Stimulated activated naive B cell treated with anti-CD40 and anti-IgM and Interleukin-4, amounts not matched to agents 10 μg/mL and 1 μg/mL and 100 μg/mL, for 72 hours (primary cell): ENCODE results near the gene NIN.

Source experiments
- ATAC-seq, 2 donors: fragments of 150-1000 bp; cut with Tn5 transposase; replicated peaks; 2 replicates each; pipeline ENCODE4 v1.10.0; 2021; ENCODE audit warnings: moderate library complexity in 1 of 2
- DNase-seq: peaks from one replicate; pipeline ENCODE4 v3.0.0; 2021
- H3K27ac Mint-ChIP-seq: one replicate; pipeline ENCODE4 v1.8.0; 2022; ENCODE audit warnings: mild to moderate bottlenecking, mixed read lengths
- H3K27me3 Mint-ChIP-seq, 2 donors: one replicate each; pipeline ENCODE4 v1.8.0; 2022; ENCODE audit warnings: mixed read lengths in 2 of 2
- H3K36me3 Mint-ChIP-seq, 2 donors: one replicate each; pipeline ENCODE4 v1.8.0; 2022; ENCODE audit warnings: mixed read lengths in 2 of 2, mild to moderate bottlenecking in 1 of 2
- H3K4me1 Mint-ChIP-seq, 2 donors: one replicate each; pipeline ENCODE4 v1.8.0; 2022; ENCODE audit warnings: mixed read lengths in 2 of 2, mild to moderate bottlenecking in 1 of 2
- H3K4me3 Mint-ChIP-seq, 2 donors: one replicate each; pipeline ENCODE4 v1.8.0; 2022; ENCODE audit warnings: mild to moderate bottlenecking in 2 of 2, mixed read lengths in 2 of 2, moderate library complexity in 1 of 2
- H3K9me3 Mint-ChIP-seq, 2 donors: one replicate each; pipeline ENCODE4 v1.8.0; 2022; ENCODE audit warnings: mixed read lengths in 2 of 2, mild to moderate bottlenecking in 1 of 2

The NIN gene

DNA sequence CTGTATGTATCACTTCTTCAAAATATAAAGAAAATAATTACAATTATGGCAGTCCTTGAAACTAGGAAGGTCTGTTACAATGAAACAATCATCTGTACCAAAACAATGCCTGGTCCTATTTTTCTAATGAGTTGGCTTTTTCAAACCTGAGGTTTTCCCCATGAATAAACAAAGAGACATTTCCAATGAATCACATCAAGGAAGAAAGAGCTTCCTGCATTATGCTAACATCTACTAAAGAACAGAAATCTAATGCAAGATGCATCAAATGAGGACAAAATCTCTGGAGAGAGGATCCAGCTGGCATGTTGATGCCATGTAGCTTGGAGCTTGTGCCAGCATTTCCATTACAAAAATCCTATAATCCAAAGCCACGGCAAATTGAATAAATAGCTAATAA, 29.3 kb downstream of the NIN start:
- Mint-ChIP-seq H3K4me1 (peaks cover 30 to 69% of the 10 kb centered on the region in 2 donors), H3K9me3 (no peaks in the 10 kb centered on the region), H3K4me3 (no peak overlapping the region), H3K27ac (no peak overlapping the region), H3K36me3 (peaks cover 50 to 64% of the 10 kb centered on the region in 2 donors), H3K27me3 (no peaks in the 10 kb centered on the region)
- ATAC-seq (no peak), DNase-seq (no peak)

DNA sequence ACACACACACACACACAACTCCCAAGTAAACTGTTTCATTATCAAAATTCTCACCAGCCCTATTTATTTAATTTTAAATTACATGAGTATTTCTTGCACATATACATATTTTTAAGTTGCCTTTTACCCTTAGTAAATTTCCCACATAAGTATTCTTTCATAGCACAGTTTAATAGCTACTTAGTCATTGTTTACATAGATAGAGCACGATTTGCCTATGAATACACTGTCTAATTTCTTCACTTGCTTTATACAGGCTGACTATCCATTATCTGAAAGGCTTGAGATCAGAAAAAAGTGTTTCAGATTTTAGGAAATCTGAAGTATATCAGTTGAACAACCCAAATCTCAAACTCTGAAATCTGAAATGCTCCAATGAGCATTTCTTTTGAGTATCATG, 30.9 kb downstream of the NIN start:
- ATAC-seq = no peak
- no peak overlapping the region for H3K4me3 Mint-ChIP-seq
- no peak for DNase-seq
- H3K36me3 Mint-ChIP-seq = peaks cover 52 to 64% of the 10 kb centered on the region in 2 donors
- peaks cover 41 to 69% of the 10 kb centered on the region in 2 donors for H3K4me1 Mint-ChIP-seq
- no peaks in the 10 kb centered on the region for H3K9me3 Mint-ChIP-seq
- no peak overlapping the region for H3K27ac Mint-ChIP-seq
- H3K27me3 Mint-ChIP-seq = no peaks in the 10 kb centered on the region

DNA sequence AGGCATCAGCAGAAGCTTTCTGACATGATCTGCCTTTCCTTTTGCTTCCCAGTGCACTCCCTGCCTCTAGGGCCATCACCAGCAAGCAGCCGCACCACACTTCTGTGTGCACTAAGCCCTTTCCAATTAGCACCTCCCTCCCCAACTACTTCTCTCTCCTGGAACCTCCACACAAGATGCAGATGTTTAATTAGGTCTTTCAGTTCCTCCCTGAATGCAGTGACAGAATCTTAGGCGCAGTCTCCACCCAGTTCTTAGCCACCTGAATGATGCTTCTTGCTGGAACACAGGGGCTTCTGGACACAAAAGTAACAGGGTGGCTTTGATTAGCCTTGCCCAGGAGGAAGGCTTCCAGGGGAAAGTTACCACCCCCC, 32.9 kb downstream of the NIN start:
- DNase-seq (no peak), ATAC-seq (peak; percentile 92 to 93)
- peak overlapping the region; percentile 49 to 59 for H3K4me3 Mint-ChIP-seq
- H3K4me1 Mint-ChIP-seq = peaks cover 42 to 65% of the 10 kb centered on the region in 2 donors
- no peaks in the 10 kb centered on the region for H3K27me3 Mint-ChIP-seq
- peaks cover 47 to 68% of the 10 kb centered on the region in 2 donors for H3K36me3 Mint-ChIP-seq
- H3K9me3 Mint-ChIP-seq = no peaks in the 10 kb centered on the region
- peak overlapping the region; percentile 90 for H3K27ac Mint-ChIP-seq

DNA sequence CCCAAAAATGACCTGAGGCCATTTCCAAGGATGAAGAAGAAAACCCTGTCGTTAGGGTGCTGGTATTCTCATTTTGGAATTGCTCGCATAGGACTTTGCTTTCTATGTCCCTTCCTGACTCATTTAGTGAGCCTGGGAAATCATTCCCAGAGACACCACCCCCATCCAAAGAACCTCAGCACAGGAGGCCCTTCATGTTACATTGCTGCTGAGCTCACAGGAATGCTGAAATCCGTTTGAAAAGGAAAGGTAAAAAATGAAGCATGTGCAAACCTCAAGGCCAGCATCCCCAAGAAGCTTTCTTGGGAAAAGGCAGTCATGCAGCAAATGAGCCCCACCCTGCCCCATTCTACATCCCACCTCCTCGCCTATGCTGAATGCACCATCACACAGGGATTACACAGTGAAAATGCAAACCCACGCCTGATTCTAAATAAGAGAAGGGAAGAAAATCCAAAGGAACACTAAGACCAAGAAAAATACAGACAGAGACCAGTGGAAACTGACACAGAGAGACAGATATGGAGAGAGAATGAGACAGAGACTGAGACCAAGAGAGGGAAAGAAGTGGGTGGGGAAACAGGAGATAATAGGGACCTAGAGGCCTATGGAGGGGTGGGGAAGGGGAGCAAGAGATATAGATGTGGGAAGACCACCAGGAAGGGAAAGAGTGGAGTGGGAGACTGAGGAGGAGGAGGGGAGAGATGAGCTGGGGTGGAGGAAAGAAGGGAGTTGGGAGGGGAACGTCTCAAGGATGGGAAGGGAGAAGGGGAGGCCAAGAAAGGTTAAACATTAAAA, 33.5 kb downstream of the NIN start:
- DNase-seq (no peak), ATAC-seq (no peak)
- peaks cover 53 to 72% of the 10 kb centered on the region in 2 donors for H3K36me3 Mint-ChIP-seq
- peaks cover 48 to 68% of the 10 kb centered on the region in 2 donors for H3K4me1 Mint-ChIP-seq
- no peaks in the 10 kb centered on the region for H3K27me3 Mint-ChIP-seq
- no peaks in the 10 kb centered on the region for H3K9me3 Mint-ChIP-seq
- H3K27ac Mint-ChIP-seq = peak overlapping the region; percentile 90
- peak overlapping the region; percentile 49 to 59 for H3K4me3 Mint-ChIP-seq

DNA sequence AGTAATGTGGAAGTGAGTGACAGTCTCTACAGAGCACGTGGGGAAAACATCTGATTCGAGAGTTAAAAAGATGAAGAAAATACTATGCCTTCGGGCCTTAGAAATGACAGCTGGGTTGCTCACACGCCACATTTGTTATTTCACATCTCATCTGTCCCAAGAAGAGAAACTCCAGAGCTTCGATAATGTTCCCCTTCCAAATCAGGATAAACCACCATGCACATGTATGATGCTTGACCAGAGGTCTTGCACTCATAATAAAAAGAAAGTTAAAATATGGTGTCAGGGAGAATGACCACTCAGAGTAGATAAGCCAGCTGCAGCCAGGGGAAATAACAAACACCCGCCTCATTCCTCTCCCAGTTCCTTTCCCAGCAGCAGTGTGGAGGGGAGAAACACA, 34.6 kb downstream of the NIN start:
- DNase-seq (no peak), ATAC-seq (no peak)
- Mint-ChIP-seq H3K4me1 (peaks cover 58 to 79% of the 10 kb centered on the region in 2 donors), H3K36me3 (peaks cover 62 to 80% of the 10 kb centered on the region in 2 donors), H3K27ac (peak overlapping the region; percentile 83), H3K9me3 (no peaks in the 10 kb centered on the region), H3K4me3 (peak overlapping the region; percentile 9 to 26), H3K27me3 (no peaks in the 10 kb centered on the region)

DNA sequence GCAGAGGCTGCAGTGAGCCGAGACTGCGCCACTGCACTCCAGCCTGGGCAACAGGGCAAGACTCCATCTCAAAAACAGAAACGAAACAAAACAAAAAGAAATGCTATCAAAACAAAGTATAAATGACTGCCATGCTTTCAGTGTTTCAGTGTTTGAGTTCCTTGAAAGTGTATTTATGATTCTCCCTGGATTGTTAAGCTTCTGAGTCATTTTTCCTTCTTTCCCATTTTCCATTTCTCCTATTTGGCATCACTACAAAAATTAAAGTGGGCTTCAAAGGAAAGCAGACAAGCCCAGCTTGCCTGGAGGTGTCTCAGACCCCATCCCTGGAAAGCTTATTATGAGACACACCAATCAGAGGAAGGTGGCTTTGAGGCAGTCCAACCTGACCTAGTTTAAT, 35.1 kb downstream of the NIN start:
- Mint-ChIP-seq H3K4me1 (peaks cover 60 to 84% of the 10 kb centered on the region in 2 donors), H3K36me3 (peaks cover 58 to 77% of the 10 kb centered on the region in 2 donors), H3K9me3 (no peaks in the 10 kb centered on the region), H3K27ac (peak overlapping the region; percentile 83), H3K4me3 (peak overlapping the region in 1 of 2 donors; percentile 9), H3K27me3 (no peaks in the 10 kb centered on the region)
- no peak for DNase-seq
- ATAC-seq = no peak

DNA sequence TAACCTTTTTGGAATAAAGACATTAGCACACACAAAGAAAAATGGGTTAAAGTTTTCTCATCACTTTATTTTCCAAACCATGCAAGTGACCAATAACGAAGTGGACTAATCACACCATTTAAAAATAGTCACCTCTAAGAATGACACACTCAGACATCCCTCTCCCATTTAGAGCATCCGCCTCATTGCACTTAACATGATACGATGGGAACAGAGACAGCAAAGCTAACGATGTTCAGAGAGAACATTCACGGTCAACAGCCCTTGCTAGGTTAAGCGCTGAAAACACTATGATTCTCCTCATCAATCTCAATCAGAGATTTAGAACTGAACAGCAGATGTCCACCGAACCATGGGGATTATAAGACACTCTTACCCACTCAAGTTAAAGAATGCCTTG, 35.8 kb downstream of the NIN start:
- DNase-seq (no peak), ATAC-seq (no peak)
- Mint-ChIP-seq H3K36me3 (peaks cover 62 to 77% of the 10 kb centered on the region in 2 donors), H3K9me3 (no peaks in the 10 kb centered on the region), H3K27me3 (no peaks in the 10 kb centered on the region), H3K4me3 (no peak overlapping the region), H3K4me1 (peaks cover 66 to 91% of the 10 kb centered on the region in 2 donors), H3K27ac (peak overlapping the region; percentile 83)

DNA sequence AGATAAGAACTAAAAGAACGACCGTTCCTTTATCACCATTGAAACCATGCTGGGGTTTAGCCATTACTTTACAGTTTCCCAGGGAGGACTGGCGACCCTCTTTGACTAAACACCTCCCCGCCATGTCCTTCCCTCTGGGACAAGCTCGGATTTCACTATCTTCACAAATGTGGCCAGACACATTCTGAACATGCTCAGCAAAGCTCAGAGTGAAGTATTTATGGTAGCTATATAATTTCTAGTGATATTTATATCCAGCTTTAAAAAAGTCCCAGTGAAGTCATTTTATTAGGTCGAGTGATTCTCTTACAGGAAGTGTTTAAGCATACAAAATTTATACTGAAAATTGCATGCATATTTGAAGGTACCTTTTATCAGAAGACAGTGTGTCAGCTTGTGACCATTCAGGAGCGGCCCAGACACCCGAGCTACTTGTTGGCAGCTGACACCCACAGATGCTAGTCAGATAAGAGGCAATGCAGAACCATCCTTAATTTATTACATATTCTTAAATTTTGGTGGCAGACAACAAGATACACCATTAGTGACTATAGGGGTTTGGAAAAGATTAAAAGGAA, 36.8 kb downstream of the NIN start:
- no peak for DNase-seq
- peak; percentile 15 to 16 for ATAC-seq
- H3K27me3 Mint-ChIP-seq = no peaks in the 10 kb centered on the region
- no peaks in the 10 kb centered on the region for H3K9me3 Mint-ChIP-seq
- peaks cover 63 to 79% of the 10 kb centered on the region in 2 donors for H3K36me3 Mint-ChIP-seq
- peak overlapping the region; percentile 97 for H3K27ac Mint-ChIP-seq
- H3K4me3 Mint-ChIP-seq = peak overlapping the region; percentile 77 to 81
- H3K4me1 Mint-ChIP-seq = peaks cover 69 to 96% of the 10 kb centered on the region in 2 donors

DNA sequence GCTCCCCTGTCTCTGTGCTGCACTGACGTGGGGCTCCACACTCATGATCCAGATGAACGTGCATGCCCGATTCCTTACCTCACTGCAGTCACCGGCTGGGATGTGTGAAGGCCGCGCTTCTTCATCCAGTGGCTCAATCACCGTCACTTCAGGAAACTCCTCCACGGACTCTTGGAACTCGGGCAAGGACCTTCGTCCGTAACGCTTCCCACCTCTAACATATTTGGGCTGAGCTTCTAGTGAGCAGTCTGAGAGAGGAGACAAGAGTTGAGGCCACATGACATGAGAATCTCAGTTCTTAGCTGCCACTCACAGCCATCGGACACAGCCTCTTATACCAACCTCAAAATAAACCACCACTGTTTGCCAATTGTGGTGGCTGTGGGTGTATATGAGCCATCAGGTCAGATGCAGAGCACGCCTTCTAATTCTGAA, 38.3 kb downstream of the NIN start:
- H3K36me3 Mint-ChIP-seq = peaks cover 61 to 78% of the 10 kb centered on the region in 2 donors
- H3K27me3 Mint-ChIP-seq = no peaks in the 10 kb centered on the region
- no peak for DNase-seq
- peak overlapping the region; percentile 91 for H3K27ac Mint-ChIP-seq
- peak; percentile 7 to 40 for ATAC-seq
- H3K4me1 Mint-ChIP-seq = peaks cover 64 to 96% of the 10 kb centered on the region in 2 donors
- peak overlapping the region; percentile 71 to 78 for H3K4me3 Mint-ChIP-seq
- no peaks in the 10 kb centered on the region for H3K9me3 Mint-ChIP-seq

DNA sequence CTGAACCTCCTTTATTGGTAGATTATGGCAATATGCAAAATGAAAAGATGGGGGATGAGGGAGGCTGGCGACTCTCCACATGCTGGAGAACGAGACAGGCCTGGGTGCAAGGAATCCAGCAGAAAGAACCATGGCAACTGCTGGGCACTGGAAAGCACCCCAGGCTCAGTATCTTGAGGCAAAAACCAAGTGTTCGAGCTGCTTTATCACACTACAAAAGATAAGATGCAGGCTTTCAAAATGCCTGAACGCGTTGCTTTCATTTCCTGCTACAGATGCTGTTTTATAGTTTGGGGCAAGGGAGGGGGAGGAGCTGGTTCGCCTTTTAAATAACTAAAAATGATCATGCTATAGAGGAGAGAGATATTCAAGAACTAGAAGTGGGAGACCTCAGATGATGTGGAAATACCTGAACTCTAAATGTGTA, 38.9 kb downstream of the NIN start:
- H3K4me3 Mint-ChIP-seq = peak overlapping the region; percentile 71 to 78
- no peaks in the 10 kb centered on the region for H3K27me3 Mint-ChIP-seq
- peak; percentile 39 for DNase-seq
- peak; percentile 46 to 62 for ATAC-seq
- H3K27ac Mint-ChIP-seq = peak overlapping the region; percentile 91
- peaks cover 63 to 96% of the 10 kb centered on the region in 2 donors for H3K4me1 Mint-ChIP-seq
- H3K9me3 Mint-ChIP-seq = no peaks in the 10 kb centered on the region
- H3K36me3 Mint-ChIP-seq = peaks cover 66 to 79% of the 10 kb centered on the region in 2 donors

DNA sequence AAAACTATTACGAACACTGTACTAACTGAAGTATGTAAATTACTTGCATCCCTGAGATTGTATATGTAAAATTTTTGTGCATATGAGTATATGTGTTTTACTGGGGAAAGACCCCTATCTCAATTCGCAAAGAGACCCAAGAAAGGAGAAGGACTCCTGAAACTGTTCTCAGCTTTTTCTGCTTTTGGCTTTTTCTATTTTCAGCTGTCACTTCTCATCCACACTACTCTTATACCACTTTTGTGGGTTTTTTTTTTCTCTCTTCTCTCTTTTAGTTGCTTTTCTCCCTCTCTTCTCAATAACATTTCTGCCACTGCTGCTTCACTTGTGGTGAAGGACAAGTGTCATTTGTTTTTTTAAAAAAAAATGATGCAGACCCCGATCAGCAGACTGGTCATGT, 39.8 kb downstream of the NIN start:
- peak overlapping the region; percentile 91 for H3K27ac Mint-ChIP-seq
- H3K4me3 Mint-ChIP-seq = peak overlapping the region; percentile 71 to 78
- peaks cover 62 to 96% of the 10 kb centered on the region in 2 donors for H3K4me1 Mint-ChIP-seq
- H3K27me3 Mint-ChIP-seq = no peaks in the 10 kb centered on the region
- peaks cover 65 to 79% of the 10 kb centered on the region in 2 donors for H3K36me3 Mint-ChIP-seq
- no peaks in the 10 kb centered on the region for H3K9me3 Mint-ChIP-seq
- peak; percentile 55 to 59 for ATAC-seq
- DNase-seq = no peak

DNA sequence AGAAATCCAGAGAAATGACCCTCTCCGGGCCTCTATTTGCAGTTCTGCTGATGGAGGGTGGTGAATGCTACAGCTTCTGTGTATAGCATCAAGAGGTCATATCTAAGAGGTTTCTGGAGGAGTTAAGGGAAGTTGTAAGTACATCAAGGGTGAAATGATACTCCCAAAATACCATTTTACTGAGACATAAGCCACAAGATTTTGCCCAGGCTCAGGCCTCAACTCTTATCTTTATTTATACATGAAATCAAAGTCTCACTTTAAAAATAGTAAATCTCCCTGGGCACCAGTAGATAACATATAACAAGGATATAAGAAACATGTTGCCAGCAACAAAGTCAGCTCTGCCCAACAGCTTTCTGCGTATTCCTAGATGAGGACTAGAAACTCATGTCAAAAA, 40.4 kb downstream of the NIN start:
- peak overlapping the region; percentile 46 to 67 for H3K4me3 Mint-ChIP-seq

DNA sequence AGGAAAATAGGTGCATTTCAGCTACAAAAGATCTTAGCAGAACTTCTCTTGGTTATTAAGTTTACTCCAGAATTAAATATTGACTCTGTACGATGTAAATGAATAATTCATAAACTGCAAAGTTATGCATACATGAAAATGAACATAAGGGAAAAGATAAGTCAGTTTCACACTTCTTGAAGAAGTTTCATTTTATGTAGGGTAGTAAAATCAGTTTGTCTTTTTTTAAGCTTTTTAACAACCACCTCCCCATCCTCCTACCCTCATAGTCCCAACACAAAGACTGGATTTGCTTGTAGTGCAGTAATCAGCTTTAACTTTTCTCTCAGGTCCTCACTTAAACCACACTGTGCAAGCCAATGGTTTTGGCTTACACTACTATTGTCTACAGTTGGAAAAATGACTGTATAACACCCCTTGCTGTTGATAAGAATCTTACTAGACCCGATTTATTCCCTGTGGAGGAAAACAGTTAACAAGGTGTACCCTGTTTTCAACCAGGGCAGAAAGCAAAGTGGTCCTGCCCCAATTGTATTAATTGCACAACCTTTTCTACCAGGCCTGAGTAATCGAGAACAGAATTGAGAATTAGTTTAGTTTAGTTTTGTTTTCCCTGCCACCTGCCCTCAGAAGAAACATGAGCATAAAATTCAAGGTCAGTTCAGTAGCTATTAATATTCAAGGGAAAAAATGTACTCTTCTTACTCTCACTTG, 44.1 kb downstream of the NIN start:
- H3K27me3 Mint-ChIP-seq = no peaks in the 10 kb centered on the region
- ATAC-seq (no peak), DNase-seq (no peak)
- H3K36me3 Mint-ChIP-seq = peaks cover 51 to 68% of the 10 kb centered on the region in 2 donors
- no peaks in the 10 kb centered on the region for H3K9me3 Mint-ChIP-seq
- H3K4me3 Mint-ChIP-seq = peak overlapping the region; percentile 39 to 41
- peaks cover 46 to 86% of the 10 kb centered on the region in 2 donors for H3K4me1 Mint-ChIP-seq
- peak overlapping the region; percentile 89 for H3K27ac Mint-ChIP-seq

More for the DNA sequence above, 40.4 kb downstream of the NIN start:
- peaks cover 57 to 96% of the 10 kb centered on the region in 2 donors for H3K4me1 Mint-ChIP-seq
- H3K9me3 Mint-ChIP-seq = no peaks in the 10 kb centered on the region
- no peaks in the 10 kb centered on the region for H3K27me3 Mint-ChIP-seq
- peak; percentile 37 to 45 for ATAC-seq
- DNase-seq = no peak
- peak overlapping the region; percentile 91 for H3K27ac Mint-ChIP-seq
- peaks cover 60 to 77% of the 10 kb centered on the region in 2 donors for H3K36me3 Mint-ChIP-seq

DNA sequence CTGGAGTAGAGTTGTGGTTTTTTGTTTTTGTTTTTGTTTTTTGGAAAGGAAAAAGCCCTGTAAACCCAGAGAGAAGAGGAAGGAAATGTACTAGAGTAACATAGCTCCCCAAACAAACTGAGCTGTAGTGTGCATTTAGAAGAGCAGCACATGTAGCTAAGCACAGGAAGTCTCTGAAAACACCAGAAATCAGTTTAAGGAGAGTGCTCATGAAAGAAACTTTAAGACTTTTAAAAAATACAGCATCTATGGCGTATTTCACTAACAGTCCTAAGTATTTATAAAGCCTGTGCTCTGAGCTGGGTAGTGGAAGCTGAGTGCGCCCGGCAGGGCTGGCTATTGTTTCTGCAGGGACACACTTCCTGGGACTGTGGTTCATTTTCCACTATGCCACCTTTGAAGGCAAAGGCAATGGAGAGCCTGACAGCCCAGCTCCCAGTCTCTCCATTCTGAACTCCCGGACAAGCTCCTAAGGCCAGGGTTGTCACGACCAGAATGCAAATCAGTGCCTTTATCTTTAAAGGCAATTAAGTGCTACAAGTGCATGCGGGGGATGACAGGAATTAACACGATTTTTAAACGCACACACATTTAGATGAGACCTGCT, 45.4 kb downstream of the NIN start:
- Mint-ChIP-seq H3K27me3 (no peaks in the 10 kb centered on the region), H3K9me3 (no peaks in the 10 kb centered on the region), H3K27ac (peak overlapping the region; percentile 59), H3K4me3 (peak overlapping the region in 1 of 2 donors; percentile 25), H3K36me3 (peaks cover 56 to 76% of the 10 kb centered on the region in 2 donors), H3K4me1 (peaks cover 42 to 86% of the 10 kb centered on the region in 2 donors)
- DNase-seq (no peak), ATAC-seq (no peak)
